WTC11 (cell line): ENCODE results near the gene BMP10. TPM values are rescaled to one million over a fixed set of nuclear protein-coding genes. Genes with fewer than 3 reads are reported as not detected.
A peak's percentile ranks its signal among the peaks of the same experiment; 100 is the strongest.

Source experiments
- ATAC-seq: fragments of 200-7000 bp; cut with Tn5 transposase; 2 replicates; pipeline ENCODE4 v1.10.0; 2021; ENCODE audit warnings: mild to moderate bottlenecking, moderate library complexity
- CTCF ChIA-PET: fragments of 300-600 bp; sonication (Branson Sonifier 250); formaldehyde crosslinking; loops from one replicate; lab custom pipeline; 2021; ENCODE audit warnings: antibody characterized with exemption; lab: Charles Lee
- POLR2A ChIA-PET: fragments of 350-600 bp; sonication (Branson Sonifier 250); formaldehyde crosslinking; loops from one replicate; lab custom pipeline; 2021; ENCODE audit warnings: antibody characterized with exemption; lab: Charles Lee
- DNase-seq: peaks from one replicate; pipeline ENCODE4 v3.0.0; 2021; ENCODE audit warnings: low spot score
- H3K27ac Mint-ChIP-seq: 2 replicates; pipeline ENCODE4 v1.8.0; 2021; ENCODE audit warnings: mixed read lengths
- H3K27me3 Mint-ChIP-seq: 2 replicates; pipeline ENCODE4 v1.8.0; 2021; ENCODE audit warnings: low read depth, mild to moderate bottlenecking, moderate library complexity, mixed read lengths
- H3K36me3 Mint-ChIP-seq: 2 replicates; pipeline ENCODE4 v1.8.0; 2021; ENCODE audit warnings: mixed read lengths
- H3K4me1 Mint-ChIP-seq: 2 replicates; pipeline ENCODE4 v1.8.0; 2022; ENCODE audit warnings: mixed read lengths
- H3K4me3 Mint-ChIP-seq: 2 replicates; pipeline ENCODE4 v1.8.0; 2021; ENCODE audit warnings: mild to moderate bottlenecking, moderate library complexity, mixed read lengths
- H3K9me3 Mint-ChIP-seq: 2 replicates; pipeline ENCODE4 v1.8.0; 2021; ENCODE audit warnings: mixed read lengths
- ATF1 ChIP-seq: sonication (generic); formaldehyde crosslinking; IDR thresholded peaks from 2 replicates; pipeline ENCODE4 v1.8.1; 2023; ENCODE audit warnings: mild to moderate bottlenecking, moderate library complexity, missing genetic modification reagents
- CBFB ChIP-seq: sonication (generic); formaldehyde crosslinking; IDR thresholded peaks from 2 replicates; pipeline ENCODE4 v1.8.1; 2022; ENCODE audit warnings: mild to moderate bottlenecking, low read depth, missing genetic modification reagents
- CTCF ChIP-seq: fragments of 200-600 bp; IDR thresholded peaks from 2 replicates; pipeline ENCODE4 v1.8.0; 2022; ENCODE audit warnings: antibody characterized with exemption
- ELF4 ChIP-seq: sonication (generic); formaldehyde crosslinking; IDR thresholded peaks from 2 replicates; pipeline ENCODE4 v1.8.1; 2022; ENCODE audit warnings: low read depth, mild to moderate bottlenecking, moderate library complexity, missing genetic modification reagents
- FOXJ3 ChIP-seq: sonication (generic); formaldehyde crosslinking; IDR thresholded peaks from 2 replicates; pipeline ENCODE4 v1.9.0; 2021; ENCODE audit warnings: missing genetic modification reagents, mild to moderate bottlenecking, borderline replicate concordance
- GTF2I ChIP-seq: fragments of 250-450 bp; sonication (Bioruptor Pico); conservative IDR thresholded peaks from 2 replicates; pipeline ENCODE4 v1.4.0; 2021; ENCODE audit warnings: mild to moderate bottlenecking
- MXD4 ChIP-seq: fragments of 250-450 bp; sonication (Bioruptor Pico); IDR thresholded peaks from 2 replicates; pipeline ENCODE4 v1.8.0; 2021; ENCODE audit warnings: mild to moderate bottlenecking, moderate library complexity, borderline replicate concordance
- PRDM15 ChIP-seq: sonication (generic); formaldehyde crosslinking; IDR thresholded peaks from 2 replicates; pipeline ENCODE4 v1.8.0; 2022; ENCODE audit warnings: missing genetic modification reagents
- ZNF138 ChIP-seq: sonication (generic); formaldehyde crosslinking; conservative IDR thresholded peaks from 2 replicates; pipeline ENCODE4 v1.8.1; 2022; ENCODE audit warnings: mild to moderate bottlenecking, moderate library complexity, missing genetic modification reagents
- ZNF263 ChIP-seq: sonication (generic); formaldehyde crosslinking; IDR thresholded peaks from 2 replicates; pipeline ENCODE4 v1.8.1; 2022; ENCODE audit warnings: low read depth, mild to moderate bottlenecking, moderate library complexity, missing genetic modification reagents
- ZNF416 ChIP-seq: fragments of 250-450 bp; sonication (Bioruptor Pico); IDR thresholded peaks from 2 replicates; pipeline ENCODE4 v1.9.0; 2021; ENCODE audit warnings: mild to moderate bottlenecking, inconsistent platforms
- ZNF512 ChIP-seq: sonication (generic); formaldehyde crosslinking; IDR thresholded peaks from 2 replicates; pipeline ENCODE4 v1.8.1; 2022; ENCODE audit warnings: missing genetic modification reagents, borderline replicate concordance
- ZNF532 ChIP-seq: fragments of 250-450 bp; sonication (Bioruptor Pico); IDR thresholded peaks from 2 replicates; pipeline ENCODE4 v1.9.0; 2021; ENCODE audit warnings: mild to moderate bottlenecking, borderline replicate concordance
- total RNA-seq: library from RNA; stranded (reverse); gene quantifications from 3 replicates; pipeline ENCODE4 v1.2.3, GENCODE V29; 2021
- TF ChIP-seq, protein P1 (sequence below): sonication (generic); formaldehyde crosslinking; IDR thresholded peaks from 2 replicates; pipeline ENCODE4 v1.8.0; 2023; ENCODE audit warnings: mild to moderate bottlenecking, missing genetic modification reagents
- TF ChIP-seq, protein P2 (sequence below): sonication (generic); formaldehyde crosslinking; IDR thresholded peaks from 2 replicates; pipeline ENCODE4 v1.8.0; 2022; ENCODE audit warnings: mild to moderate bottlenecking, missing genetic modification reagents

Gene BMP10
- total RNA-seq, 1 experiment from 2014 or later: not detected

DNA sequence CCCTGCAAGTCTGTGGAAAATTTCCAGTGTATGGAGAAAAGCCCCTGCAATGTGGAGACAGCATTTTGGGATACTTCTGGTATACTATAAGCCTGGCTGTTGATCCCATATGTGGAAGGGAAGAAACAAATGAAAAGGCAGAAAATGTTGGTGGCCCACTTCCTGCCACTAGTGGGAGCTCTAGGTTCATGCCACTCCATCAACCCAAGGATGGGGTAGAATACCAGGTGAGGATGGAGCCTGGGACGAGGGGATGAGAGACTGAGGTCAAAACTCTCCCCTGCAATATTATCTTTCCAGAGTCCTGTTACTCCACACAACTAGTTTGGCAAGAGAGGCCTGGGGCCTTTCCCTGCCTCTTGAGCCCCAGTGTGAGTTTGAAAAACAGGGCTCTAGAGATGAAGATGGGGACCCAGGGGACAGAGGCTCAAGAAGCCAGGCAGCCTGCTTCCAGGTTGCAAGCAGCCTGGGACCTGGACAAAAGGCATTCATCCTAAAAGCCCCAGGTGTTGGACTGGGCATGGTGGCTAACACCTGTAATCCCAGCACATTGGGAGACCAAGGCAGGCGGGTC lies 31.9 kb downstream of the BMP10 start:
- H3K4me1 Mint-ChIP-seq: peaks cover 5% of the 10 kb centered on the region; the same call in 1 of the 2 replicates
- peak; percentile 43 for DNase-seq
- TF ChIP-seq CTCF (0 out of 2 replicates have a peak, but pooled peaks have one; percentile 45), ZNF512 (no peak)
- no peaks in the 10 kb centered on the region for H3K27me3 Mint-ChIP-seq
- peaks cover 21% of the 10 kb centered on the region for H3K9me3 Mint-ChIP-seq
- H3K36me3 Mint-ChIP-seq: peaks cover 11% of the 10 kb centered on the region
- H3K4me3 Mint-ChIP-seq: no peak overlapping the region
- ChIA-PET POLR2A (no interaction called here), CTCF (interaction anchor here (0.6 to 6.3 kb wide), 19 partner anchors 10 to 376 kb away, joined by 3 to 71 read pairs (median 4); no protein-coding TSS in a partner anchor)
- no peak overlapping the region for H3K27ac Mint-ChIP-seq
- ATAC-seq: peak; percentile 50; the same call in 1 of the 2 replicates

DNA sequence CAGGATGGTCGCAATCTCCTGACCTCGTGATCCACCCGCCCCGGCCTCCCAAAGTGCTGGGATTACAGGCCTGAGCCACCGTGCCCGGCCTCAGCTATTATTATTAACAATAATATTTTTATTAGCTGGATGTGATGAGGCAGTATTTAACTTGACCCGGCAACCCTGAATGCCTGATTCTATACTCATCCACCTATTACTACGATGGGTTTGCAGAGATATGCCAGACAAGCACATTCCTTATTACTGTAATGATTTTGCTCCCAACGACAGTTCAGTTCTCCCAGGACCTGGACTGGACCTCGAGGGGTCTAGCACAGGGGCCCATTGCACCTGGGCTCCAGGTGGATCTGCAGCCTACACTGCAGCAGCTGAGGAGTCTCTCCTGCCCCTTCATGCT lies 32.6 kb downstream of the BMP10 start:
- POLR2A ChIA-PET: no interaction called here
- Mint-ChIP-seq H3K36me3 (peaks cover 11% of the 10 kb centered on the region), H3K27ac (no peak overlapping the region), H3K4me1 (peaks cover 5% of the 10 kb centered on the region; the same call in 1 of the 2 replicates), H3K4me3 (no peak overlapping the region), H3K9me3 (peaks cover 21% of the 10 kb centered on the region), H3K27me3 (no peaks in the 10 kb centered on the region)
- ATAC-seq: no peak
- CTCF ChIA-PET: interaction anchor here (0.6 to 6.3 kb wide), 19 partner anchors 9 to 375 kb away, joined by 3 to 71 read pairs (median 4); no protein-coding TSS in a partner anchor
- no peak for DNase-seq
- no peak for TF ChIP-seq PRDM15
- TF ChIP-seq, protein P1, sequence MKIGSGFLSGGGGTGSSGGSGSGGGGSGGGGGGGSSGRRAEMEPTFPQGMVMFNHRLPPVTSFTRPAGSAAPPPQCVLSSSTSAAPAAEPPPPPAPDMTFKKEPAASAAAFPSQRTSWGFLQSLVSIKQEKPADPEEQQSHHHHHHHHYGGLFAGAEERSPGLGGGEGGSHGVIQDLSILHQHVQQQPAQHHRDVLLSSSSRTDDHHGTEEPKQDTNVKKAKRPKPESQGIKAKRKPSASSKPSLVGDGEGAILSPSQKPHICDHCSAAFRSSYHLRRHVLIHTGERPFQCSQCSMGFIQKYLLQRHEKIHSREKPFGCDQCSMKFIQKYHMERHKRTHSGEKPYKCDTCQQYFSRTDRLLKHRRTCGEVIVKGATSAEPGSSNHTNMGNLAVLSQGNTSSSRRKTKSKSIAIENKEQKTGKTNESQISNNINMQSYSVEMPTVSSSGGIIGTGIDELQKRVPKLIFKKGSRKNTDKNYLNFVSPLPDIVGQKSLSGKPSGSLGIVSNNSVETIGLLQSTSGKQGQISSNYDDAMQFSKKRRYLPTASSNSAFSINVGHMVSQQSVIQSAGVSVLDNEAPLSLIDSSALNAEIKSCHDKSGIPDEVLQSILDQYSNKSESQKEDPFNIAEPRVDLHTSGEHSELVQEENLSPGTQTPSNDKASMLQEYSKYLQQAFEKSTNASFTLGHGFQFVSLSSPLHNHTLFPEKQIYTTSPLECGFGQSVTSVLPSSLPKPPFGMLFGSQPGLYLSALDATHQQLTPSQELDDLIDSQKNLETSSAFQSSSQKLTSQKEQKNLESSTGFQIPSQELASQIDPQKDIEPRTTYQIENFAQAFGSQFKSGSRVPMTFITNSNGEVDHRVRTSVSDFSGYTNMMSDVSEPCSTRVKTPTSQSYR (CRISPR knock-in tag): no peak
- no peak for TF ChIP-seq GTF2I (CRISPR knock-in tag)
- TF ChIP-seq ZNF416 (CRISPR knock-in tag): no peak
- TF ChIP-seq ZNF138 (CRISPR knock-in tag): no peak
- TF ChIP-seq ELF4: no peak
- TF ChIP-seq CBFB (CRISPR knock-in tag): no peak
- TF ChIP-seq, protein P2, sequence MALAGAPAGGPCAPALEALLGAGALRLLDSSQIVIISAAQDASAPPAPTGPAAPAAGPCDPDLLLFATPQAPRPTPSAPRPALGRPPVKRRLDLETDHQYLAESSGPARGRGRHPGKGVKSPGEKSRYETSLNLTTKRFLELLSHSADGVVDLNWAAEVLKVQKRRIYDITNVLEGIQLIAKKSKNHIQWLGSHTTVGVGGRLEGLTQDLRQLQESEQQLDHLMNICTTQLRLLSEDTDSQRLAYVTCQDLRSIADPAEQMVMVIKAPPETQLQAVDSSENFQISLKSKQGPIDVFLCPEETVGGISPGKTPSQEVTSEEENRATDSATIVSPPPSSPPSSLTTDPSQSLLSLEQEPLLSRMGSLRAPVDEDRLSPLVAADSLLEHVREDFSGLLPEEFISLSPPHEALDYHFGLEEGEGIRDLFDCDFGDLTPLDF (CRISPR knock-in tag): no peak
- no peak for TF ChIP-seq ZNF532 (CRISPR knock-in tag)
- no peak for TF ChIP-seq ATF1 (CRISPR knock-in tag)
- TF ChIP-seq FOXJ3 (CRISPR knock-in tag): no peak
- TF ChIP-seq CTCF: no peak
- TF ChIP-seq MXD4 (CRISPR knock-in tag): no peak
- no peak for TF ChIP-seq ZNF263 (CRISPR knock-in tag)
